T47D (cell line): Measurements from ENCODE around the gene TMEM44.
A peak's percentile ranks its signal among the peaks of the same experiment; 100 is the strongest.

Experiments used
- DNase-seq, 2 experiments: peaks; one replicate each; pipeline versions ENCODE4 v3.0.0 to v3.0.0-alpha.2; 2011 to 2012; ENCODE audit warnings: low read depth in 1 of 2, low spot score in 1 of 2
- JUND ChIP-seq: IDR thresholded peaks from 2 replicates; pipeline ENCODE4 v1.6.1; 2012; ENCODE audit warnings: low read depth
- in situ Hi-C: cut with HindIII; loops from 2 replicates; pipeline ENCODE4 v1.10.0; 2016; ENCODE audit warnings: low sequenced_read_pairs, low pct_unique_long_range_greater_than_20kb

The TMEM44 gene, protein sequence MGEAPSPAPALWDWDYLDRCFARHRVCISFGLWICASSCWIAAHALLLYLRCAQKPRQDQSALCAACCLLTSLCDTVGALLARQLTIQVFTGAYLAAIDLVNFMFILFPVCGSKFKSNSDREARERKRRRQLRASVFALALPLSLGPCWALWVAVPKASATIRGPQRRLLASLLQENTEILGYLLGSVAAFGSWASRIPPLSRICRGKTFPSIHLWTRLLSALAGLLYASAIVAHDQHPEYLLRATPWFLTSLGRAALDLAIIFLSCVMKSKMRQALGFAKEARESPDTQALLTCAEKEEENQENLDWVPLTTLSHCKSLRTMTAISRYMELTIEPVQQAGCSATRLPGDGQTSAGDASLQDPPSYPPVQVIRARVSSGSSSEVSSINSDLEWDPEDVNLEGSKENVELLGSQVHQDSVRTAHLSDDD

GRCh38 chr3:194633349-194634004 is at the start of gene TMEM44:
Gene TMEM44 (minus strand): TSS chr3:194633419. CDS start chr3:194633215, 204 bp downstream.
- peak; percentile 95 to 96 for DNase-seq
- in situ Hi-C loops, result no loop called here
- TF ChIP-seq JUND, result no peak

GRCh38 chr3:194682694-194683310 is 49.6 kb upstream of the TMEM44 start:
- in situ Hi-C loops, result no loop called here
- no peak for TF ChIP-seq JUND

GRCh38 chr3:194682189-194682693 is 49.0 kb upstream of the TMEM44 start:
- in situ Hi-C loops, result no loop called here
- TF ChIP-seq JUND, result no peak
- no peak for DNase-seq

More at GRCh38 chr3:194682694-194683310, 49.6 kb upstream of the TMEM44 start:
- DNase-seq, result peak; percentile 98 to 99

GRCh38 chr3:194680888-194681615 is 47.8 kb upstream of the TMEM44 start:
- TF ChIP-seq JUND, result no peak
- no peak for DNase-seq
- in situ Hi-C loops, result no loop called here

GRCh38 chr3:194676471-194676870 is 43.3 kb upstream of the TMEM44 start:
- DNase-seq, result no peak
- TF ChIP-seq JUND, result no peak
- in situ Hi-C loops, result no loop called here

DNA sequence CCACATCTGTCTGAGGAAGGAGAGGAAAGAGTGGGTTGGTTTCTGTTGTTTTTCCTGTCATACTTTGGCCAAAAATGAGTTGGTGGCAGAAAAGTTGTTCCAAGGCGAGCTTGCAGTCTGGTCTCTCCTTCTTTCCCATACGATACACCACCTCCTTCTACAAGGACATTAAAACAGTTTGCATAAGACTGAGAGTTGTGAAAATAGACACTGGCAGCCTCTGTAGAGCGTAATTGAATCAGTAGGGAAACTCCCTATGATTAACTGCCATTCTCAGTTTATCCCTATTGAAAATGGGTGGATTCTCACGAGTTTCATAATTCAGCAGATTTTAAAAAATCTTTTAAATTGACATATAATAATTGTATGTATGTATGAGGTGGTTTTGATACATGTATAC is 42.5 kb upstream of the TMEM44 start:
- no peak for DNase-seq
- no peak for TF ChIP-seq JUND
- in situ Hi-C loops, result no loop called here

DNA sequence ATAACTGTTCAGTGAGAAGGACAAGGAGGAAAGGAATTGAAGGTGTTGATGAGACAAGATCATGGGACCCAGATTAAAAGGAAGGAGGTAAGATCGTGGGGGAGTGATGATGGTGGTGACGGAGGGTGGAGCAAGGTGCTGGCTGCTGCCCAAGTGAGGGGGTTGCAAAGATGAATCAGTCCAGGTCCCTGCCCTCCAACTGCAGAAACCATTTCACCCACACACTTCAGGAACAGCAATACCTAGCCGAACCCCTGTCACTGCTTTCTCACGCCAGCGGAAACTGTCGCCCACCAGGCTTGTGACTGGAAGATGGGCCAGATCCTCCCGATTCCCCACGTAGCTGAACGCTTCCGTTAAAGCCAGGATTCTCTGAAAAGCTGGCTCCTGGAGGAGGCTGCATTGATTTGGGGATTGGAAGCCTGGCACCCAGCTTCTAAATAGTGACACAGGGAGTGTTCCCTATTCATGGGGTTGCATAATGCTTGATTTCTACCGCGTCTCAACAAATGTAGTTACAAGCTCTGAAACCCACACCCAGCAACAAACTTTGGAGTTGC is 41.9 kb upstream of the TMEM44 start:
- no peak for TF ChIP-seq JUND
- in situ Hi-C loops, result no loop called here
- DNase-seq, result no peak

DNA sequence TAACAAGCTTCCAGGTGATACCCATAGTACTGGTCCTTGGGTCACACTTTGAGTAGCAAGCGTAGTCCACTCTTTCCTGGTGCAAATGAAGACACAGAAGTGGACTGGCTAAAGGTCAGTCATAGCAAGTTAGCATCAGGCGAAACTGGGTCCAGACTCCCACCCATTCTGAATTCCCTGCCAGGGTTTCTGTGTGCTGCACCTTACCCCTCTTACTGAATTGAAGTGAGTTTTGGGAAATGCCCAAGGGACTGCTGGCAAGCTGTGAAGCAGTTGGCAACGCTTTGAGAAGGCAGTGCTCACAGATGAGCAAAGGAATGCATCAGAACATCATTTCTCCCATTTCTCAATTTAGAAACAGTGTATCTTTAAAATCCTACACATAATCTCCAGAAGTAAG is 40.5 kb upstream of the TMEM44 start:
- no peak for DNase-seq
- in situ Hi-C loops, result no loop called here
- TF ChIP-seq JUND, result no peak

DNA sequence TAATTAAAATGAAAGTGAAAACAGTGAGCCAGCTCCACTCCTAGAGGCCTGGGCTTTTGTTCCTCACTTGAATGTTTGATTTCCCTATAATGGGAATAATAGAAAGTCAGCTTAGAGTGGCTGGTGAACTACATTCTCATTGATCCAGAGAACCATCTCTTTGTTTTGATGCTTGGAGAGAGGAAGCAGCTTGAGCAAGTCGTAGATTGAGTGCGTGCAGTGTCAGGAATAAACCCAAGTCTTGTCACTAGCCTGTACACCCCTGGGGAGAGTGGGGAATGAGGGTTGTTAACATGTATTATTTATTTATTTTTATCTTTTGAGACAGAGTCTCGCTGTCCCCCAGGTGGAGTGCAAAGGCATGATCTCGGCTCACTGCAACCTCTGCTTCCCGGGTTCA is 39.7 kb upstream of the TMEM44 start:
- in situ Hi-C loops, result no loop called here
- TF ChIP-seq JUND, result no peak
- DNase-seq, result no peak

DNA sequence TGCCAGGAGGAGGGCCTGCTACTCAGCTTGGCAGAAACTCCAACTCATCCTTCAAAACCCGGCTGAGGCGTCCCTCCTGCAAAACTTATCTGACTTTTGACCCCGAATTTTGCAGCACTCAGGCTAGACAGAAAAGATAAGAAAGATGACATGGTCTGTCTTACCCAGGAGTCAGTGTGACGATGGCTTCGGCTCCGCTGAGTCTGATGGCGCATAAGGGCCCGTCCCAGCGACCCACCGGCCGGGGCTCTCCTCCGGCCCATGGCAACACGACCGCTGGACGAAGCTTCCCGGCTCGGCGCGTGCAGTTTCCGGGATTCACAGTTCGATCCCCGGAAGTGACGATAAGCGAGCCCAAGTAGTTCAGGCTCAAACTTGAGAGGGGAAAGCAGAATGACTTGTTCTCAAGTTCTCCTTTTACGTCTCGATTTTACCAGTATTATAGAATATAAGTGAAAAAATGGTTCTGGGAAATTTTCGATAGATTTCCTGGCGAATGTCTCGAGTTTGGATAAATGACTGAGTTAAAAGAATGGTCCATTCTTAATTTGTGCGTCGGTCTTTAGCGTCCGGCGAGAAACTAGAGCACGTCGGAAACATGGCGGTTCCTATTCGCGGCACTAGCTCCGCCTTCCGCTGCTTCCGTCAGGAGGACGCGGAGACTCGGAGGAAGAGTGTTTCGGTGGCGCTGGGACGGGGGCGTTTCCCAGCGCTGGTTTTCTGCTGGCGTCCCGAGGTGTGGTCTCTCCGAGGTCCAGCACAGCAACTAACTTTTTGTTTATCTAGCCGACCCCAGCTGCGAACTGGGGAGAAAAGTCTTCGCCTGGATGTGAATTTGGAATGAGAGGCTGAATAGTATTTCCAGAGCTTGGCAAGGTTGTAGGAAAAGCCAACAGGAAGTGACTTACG is 38.9 kb upstream of the TMEM44 start, which contains the start of gene LSG1:
Gene LSG1 (minus strand): TSS at position 292 of the 909 bp plus-strand sequence. CDS start 29 bp downstream, at position 263.
- DNase-seq, result peak; percentile 96 to 100
- in situ Hi-C loops, result no loop called here
- TF ChIP-seq JUND, result peak; percentile 71

- no peak for TF ChIP-seq JUND
- in situ Hi-C loops, result no loop called here
- DNase-seq, result peak; percentile 62 to 78
These were observed 38.3 kb upstream of the TMEM44 start for GRCh38 chr3:194671511-194671899.
